ENCODE measurements around the gene UPK1A. TPM values are rescaled to one million over a fixed set of nuclear protein-coding genes. Genes with fewer than 3 reads are reported as not detected.

Gene UPK1A
- polyA plus RNA-seq, 1 donor from 2014 or later = not detected

- H3K9me3 ChIP-seq (ENCODE audit: low read length) = no peaks in the 10 kb centered on the region
- TF ChIP-seq CTCF (IDR thresholded peaks at IDR 0.05; ENCODE audit: poor library complexity, severe bottlenecking) = no peak
- H3K36me3 ChIP-seq (ENCODE audit: insufficient read depth, low read length) = no peaks in the 10 kb centered on the region
- no peaks in the 10 kb centered on the region for H3K79me2 ChIP-seq (replicated peaks; ENCODE audit: insufficient read depth, low read length)
- H3K4me3 ChIP-seq (ENCODE audit: low read length) = no peak overlapping the region
- no peaks in the 10 kb centered on the region for H4K20me1 ChIP-seq (ENCODE audit: insufficient read depth)
- no peak overlapping the region for H3K4me2 ChIP-seq (ENCODE audit: low read length)
- peaks cover 16% of the 10 kb centered on the region for H3K27me3 ChIP-seq (ENCODE audit: insufficient read depth, low read depth, low read length)
- no peaks in the 10 kb centered on the region for H3K9me2 ChIP-seq (ENCODE audit: insufficient read depth, low read length)
- no peak overlapping the region for H3K9ac ChIP-seq (ENCODE audit: low read length)
- H3K27ac ChIP-seq (ENCODE audit: low read length) = no peak overlapping the region
- H2AFZ ChIP-seq (ENCODE audit: low read depth, low read length) = no peak overlapping the region
- H3F3A ChIP-seq (ENCODE audit: insufficient read depth, low read length, poor library complexity, severe bottlenecking) = no peaks in the 10 kb centered on the region
These were observed 3.7 kb downstream of the UPK1A start for GRCh38 chr19:35669974-35670373.

- Histone ChIP-seq H3K9me2 (ENCODE audit: insufficient read depth, low read length) (no peaks in the 10 kb centered on the region), H3K9me3 (ENCODE audit: low read length) (no peaks in the 10 kb centered on the region), H2AFZ (ENCODE audit: low read depth, low read length) (no peak overlapping the region), H3K27ac (ENCODE audit: low read length) (no peak overlapping the region), H4K20me1 (ENCODE audit: insufficient read depth) (no peaks in the 10 kb centered on the region), H3K4me3 (ENCODE audit: low read length) (no peak overlapping the region), H3K4me2 (ENCODE audit: low read length) (no peak overlapping the region), H3F3A (ENCODE audit: insufficient read depth, low read length, poor library complexity, severe bottlenecking) (no peaks in the 10 kb centered on the region), H3K79me2 (replicated peaks; ENCODE audit: insufficient read depth, low read length) (no peaks in the 10 kb centered on the region), H3K27me3 (ENCODE audit: insufficient read depth, low read depth, low read length) (peaks cover 16% of the 10 kb centered on the region), H3K36me3 (ENCODE audit: insufficient read depth, low read length) (no peaks in the 10 kb centered on the region), H3K9ac (ENCODE audit: low read length) (no peak overlapping the region)
- no peak for TF ChIP-seq EZH2 (IDR thresholded peaks at IDR 0.05; ENCODE audit: borderline replicate concordance, insufficient read depth, low read length, poor library complexity, severe bottlenecking)
- TF ChIP-seq REST (IDR thresholded peaks at IDR 0.05; ENCODE audit: borderline replicate concordance) = no peak
- no peak for TF ChIP-seq SMC3 (conservative IDR thresholded peaks at IDR 0.05; ENCODE audit: poor library complexity)
- TF ChIP-seq POLR2AphosphoS5 (IDR thresholded peaks at IDR 0.05) = no peak
- no peak for TF ChIP-seq RAD21 (conservative IDR thresholded peaks at IDR 0.05)
- no peak for TF ChIP-seq EP300 (conservative IDR thresholded peaks at IDR 0.05; ENCODE audit: poor library complexity, severe bottlenecking)
- TF ChIP-seq CTCF (IDR thresholded peaks at IDR 0.05; ENCODE audit: poor library complexity, severe bottlenecking) = no peak
- TF ChIP-seq TAF1 (IDR thresholded peaks at IDR 0.05; ENCODE audit: low read depth) = no peak
- no peak for TF ChIP-seq MXI1 (conservative IDR thresholded peaks at IDR 0.05; ENCODE audit: poor library complexity, severe bottlenecking)
These were observed 4.4 kb downstream of the UPK1A start for GRCh38 chr19:35670686-35671085.

Measured in neural cell (in vitro differentiated cells).